Esophagus muscularis mucosa (tissue), 3 donors: ENCODE results near the gene C16orf87.
"Not testable (repeated sequence)": the region's sequence is repeated elsewhere in the genome, so short reads cannot be mapped to it uniquely, and the experiment has no call there.

ENCODE experiments used
- EP300 ChIP-seq: sonication (generic); formaldehyde crosslinking; IDR thresholded peaks from one replicate; pipeline ENCODE4 v1.6.1; 2017; ENCODE audit warnings: antibody characterized with exemption
- TF ChIP-seq, protein P1 (sequence below), 3 experiments: fragments of 200-600 bp in 2 of 3; fragments of 450-650 bp in 1 of 3; sonication (generic) in 2 of 3; IDR thresholded peaks; one replicate each; pipeline ENCODE4 v1.5.1; 2017 to 2019; ENCODE audit warnings: antibody characterized with exemption in 3 of 3, mild to moderate bottlenecking in 2 of 3, moderate library complexity in 1 of 3

DNA sequence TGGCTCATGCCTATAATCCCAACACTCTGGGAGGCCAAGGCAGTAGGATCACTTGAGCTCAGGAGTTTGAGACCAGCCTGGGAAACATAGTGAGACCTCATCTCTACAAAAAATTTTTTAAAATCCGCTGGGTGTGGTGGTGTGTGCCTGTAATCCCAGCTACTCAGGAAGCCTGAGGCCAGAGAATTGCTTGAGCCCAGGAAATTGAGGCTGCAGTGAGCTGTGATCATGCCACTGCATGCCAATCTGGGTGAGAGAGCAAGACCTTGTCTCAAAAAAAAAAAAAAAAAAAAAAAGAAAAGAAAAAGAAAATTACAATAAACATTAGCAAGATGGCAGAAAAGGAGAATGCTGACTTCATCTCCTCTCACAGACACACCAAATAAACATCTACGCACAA, 46.4 kb downstream of the C16orf87 start:
- TF ChIP-seq, protein P1, sequence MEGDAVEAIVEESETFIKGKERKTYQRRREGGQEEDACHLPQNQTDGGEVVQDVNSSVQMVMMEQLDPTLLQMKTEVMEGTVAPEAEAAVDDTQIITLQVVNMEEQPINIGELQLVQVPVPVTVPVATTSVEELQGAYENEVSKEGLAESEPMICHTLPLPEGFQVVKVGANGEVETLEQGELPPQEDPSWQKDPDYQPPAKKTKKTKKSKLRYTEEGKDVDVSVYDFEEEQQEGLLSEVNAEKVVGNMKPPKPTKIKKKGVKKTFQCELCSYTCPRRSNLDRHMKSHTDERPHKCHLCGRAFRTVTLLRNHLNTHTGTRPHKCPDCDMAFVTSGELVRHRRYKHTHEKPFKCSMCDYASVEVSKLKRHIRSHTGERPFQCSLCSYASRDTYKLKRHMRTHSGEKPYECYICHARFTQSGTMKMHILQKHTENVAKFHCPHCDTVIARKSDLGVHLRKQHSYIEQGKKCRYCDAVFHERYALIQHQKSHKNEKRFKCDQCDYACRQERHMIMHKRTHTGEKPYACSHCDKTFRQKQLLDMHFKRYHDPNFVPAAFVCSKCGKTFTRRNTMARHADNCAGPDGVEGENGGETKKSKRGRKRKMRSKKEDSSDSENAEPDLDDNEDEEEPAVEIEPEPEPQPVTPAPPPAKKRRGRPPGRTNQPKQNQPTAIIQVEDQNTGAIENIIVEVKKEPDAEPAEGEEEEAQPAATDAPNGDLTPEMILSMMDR (IDR thresholded peaks at IDR 0.05) = not testable (repeated sequence)
- not testable (repeated sequence) for TF ChIP-seq EP300
